Endometrial microvascular endothelial cells (primary cell): Measurements from ENCODE around the gene TENM3. TPM values are rescaled to one million over a fixed set of nuclear protein-coding genes. Genes with fewer than 3 reads are reported as not detected.

Experiments used
- in situ Hi-C: cut with HindIII; loops from 2 replicates; pipeline ENCODE4 v1.10.0; 2017; ENCODE audit warnings: low sequenced_read_pairs, low pct_unique_long_range_greater_than_20kb; ENCODE audit errors: inconsistent ontology term
- total RNA-seq: library from RNA; depleted of rRNA; stranded (reverse); fragments of >200 nt; gene quantifications from one replicate; pipeline ENCODE4 v1.2.3, GENCODE V29; 2015; ENCODE audit errors: inconsistent ontology term

The TENM3 gene
- total RNA-seq, 1 donor from 2014 or later = 62.0 TPM

DNA sequence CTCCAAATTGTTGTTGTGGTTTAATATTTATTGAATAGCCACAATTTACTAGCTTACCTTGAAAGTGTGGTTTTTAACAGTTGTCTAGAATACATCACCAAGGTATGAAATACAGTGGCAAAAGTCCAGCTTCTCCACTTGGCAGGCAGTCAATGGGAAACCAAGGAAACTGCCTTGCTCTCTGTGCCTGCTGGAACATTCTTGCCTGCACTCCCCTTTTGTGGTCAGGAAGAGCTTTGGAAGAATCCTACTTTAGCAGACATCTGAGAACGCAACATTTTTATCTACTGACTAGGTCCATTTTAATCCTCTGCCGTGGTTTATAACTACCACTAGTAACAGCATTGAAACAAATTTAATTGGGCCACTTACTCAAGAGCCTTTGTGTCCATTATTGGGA is 64.5 kb downstream of the TENM3 start:
- in situ Hi-C loops = no loop called here

DNA sequence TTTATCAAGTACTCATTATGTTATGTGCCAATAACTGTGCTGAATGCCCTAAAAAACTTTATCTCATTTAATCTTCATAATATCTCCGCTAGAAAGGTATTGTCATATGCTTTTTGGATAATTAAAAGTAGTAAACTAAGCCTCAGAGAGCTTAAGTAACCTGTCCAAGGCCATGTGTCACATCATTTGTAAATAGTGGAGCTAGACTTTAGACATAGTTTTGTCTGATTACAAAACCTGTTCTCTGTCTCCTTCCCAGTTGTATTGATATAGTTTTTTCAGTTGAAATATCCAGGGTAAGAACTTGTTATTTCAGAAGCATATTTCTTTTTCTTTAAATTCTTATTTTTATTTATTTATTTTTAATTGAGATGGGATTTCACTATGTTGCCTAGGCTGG is 66.7 kb downstream of the TENM3 start:
- in situ Hi-C loops = no loop called here

DNA sequence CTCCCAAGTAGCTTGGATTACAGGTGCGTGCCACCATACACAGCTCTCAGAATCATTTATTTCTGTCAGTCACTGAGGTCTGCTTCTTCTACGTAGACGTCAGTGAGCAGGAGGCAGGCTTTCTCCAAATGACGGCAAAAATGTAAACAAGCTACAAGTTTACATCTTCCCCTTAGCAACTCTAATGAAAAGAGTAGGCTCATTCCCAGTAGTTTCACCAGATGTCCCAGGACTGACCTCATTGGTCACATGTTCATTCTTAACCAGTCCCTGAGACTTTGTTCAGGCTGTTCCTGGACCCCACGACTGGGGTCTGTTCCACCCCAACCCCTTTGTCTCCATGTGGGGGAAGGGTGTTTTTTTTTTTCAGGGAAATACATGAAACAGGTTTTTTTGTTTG is 67.1 kb downstream of the TENM3 start:
- in situ Hi-C loops = no loop called here

DNA sequence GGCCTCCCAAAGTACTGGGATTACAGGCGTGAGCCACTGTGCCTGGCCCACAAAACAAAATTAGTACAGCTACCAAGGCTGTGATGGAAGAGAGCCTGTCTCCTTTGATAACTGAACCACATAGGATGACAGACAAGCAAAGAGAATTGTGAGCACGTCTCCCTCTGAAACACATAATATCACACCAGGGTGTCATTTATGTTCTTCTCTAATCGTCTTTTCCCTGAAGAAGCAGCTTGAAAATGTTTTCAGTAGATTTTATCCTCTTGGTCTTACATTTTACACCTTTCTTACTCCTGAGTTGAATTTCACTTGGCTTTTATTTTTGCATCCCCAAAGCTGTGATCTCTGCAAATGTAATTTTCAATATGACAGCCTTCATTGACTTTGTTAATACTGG is 67.8 kb downstream of the TENM3 start:
- in situ Hi-C loops = no loop called here

DNA sequence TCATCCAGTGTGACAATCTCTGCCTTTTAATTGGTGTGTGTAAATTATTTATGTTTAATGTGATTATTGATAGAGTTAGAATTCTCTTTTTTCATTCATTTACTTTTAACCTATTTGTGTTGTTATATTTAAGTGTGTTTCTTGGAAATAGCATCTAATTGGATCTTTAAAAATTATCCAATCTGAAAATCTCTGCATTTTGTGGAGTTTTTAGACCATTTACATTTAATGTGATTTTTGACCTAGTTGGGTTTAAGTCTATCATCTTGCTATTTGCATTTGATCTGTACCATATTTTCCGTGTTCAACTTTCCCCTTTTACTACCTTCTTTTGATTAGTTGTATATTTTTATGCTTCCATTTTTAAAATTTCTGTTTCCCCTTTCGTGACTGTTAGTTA is 71.3 kb downstream of the TENM3 start:
- in situ Hi-C loops = no loop called here

DNA sequence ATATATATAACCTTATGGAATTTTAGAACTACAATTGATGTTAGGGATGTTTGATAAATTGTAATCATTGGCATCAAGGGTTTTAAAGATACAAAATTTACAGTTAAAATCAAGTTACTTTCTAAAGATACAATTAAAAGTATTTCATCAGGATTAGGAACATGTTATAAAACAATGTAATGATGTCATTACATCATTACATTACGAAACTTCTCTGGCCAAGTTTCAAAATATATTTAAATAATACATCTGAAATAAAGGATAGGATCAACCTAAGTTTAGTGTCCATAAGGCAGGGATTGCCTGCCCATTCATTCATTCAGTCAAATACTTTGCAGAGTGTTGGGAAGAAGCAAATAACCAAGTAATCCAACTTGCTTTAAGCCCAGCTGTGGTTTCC is 75.1 kb downstream of the TENM3 start:
- in situ Hi-C loops = no loop called here

DNA sequence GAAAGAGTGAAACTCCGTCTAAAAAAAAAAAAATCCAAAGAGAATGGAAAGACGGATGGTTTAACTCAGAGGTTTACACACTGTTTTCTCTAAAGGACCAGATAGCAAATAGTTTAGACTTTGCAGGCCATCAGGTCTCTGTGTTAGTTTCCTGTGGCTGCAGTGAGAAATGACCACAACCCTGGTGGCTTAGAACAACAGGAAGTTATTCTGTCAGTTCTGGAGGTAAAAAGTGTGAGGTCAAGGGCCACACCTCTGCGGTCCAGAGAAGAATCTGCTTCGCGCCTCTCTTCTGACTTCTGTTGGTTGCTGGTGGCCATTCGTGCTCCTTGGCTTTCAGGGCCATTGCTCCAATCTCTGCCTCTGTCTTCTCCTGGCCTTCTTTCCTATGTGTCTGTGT is 76.9 kb downstream of the TENM3 start:
- in situ Hi-C loops = no loop called here

DNA sequence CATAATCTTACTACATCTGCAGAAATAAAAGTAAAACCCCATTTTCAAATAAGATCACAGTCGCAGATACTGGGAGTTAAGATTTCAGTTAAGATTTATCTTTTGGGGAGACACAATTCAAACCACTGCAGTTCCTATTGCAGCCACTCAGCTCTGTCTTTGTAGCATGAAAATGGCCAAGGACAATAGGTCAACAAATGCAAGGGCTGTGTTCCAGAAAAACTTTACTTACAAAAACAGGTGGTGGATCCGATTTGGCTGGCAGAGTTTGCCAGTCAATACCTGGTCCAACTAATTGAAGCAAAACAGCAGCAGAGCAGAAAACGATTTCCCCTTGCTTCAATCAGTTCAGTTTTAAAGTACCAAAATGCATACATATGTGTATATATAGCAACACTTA is 77.4 kb downstream of the TENM3 start:
- in situ Hi-C loops = no loop called here

DNA sequence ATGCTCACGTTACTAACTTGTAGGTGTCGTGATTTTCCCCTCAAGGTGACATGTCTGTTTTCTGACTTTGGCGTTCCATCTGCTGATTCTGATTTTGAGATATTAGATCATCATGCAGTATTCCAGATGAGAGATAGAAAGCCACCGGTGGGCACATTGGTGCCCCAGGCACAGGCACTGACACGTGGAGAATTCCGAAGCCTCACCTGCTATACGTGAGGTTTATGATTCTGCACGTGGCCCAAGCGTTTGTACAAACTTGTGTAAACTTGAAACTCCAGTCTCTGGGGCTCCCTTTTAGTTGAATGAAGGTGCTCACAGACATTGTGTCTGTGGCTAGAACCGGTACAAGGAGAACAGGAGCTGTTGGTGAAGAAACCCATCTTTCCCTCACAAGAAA is 81.1 kb downstream of the TENM3 start:
- in situ Hi-C loops = no loop called here

DNA sequence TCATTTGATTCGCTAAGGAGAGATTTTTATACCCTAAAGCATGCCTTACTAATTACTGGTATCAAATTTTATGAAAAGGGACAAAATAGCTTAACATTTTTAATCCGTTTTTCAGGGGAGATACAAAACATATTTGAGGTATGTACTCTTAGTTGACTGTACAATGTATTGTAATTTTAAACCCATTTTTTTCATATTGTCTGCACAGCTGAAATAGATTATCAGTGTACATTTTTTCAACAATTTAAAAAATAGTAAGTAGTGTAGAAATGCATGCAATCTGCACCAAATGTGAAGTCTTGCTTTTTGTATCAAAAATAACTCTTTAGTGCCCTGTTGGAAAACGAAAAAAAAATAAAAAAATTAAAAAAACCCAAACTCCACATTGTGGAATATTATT is 82.2 kb downstream of the TENM3 start:
- in situ Hi-C loops = no loop called here

DNA sequence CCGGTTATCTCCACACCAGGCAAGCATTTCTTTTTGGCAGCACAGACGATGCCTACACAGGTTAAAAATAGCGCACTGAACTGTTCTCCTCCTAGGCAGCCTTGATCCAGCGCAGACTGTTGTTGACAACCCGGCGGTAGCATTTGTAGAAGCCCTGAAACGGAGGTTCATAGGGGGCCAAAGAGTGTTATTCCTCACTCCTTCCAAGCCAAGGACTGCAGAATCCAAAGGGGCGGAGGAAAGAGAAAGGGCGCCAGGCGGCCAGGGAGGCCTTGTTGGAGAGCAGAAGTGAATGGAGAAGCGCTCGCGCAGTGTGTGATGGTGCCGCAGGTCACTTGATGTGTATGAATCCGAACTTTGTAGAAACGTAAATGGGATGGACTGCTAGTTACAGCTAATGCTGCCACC is 82.7 kb downstream of the TENM3 start:
- in situ Hi-C loops = no loop called here

DNA sequence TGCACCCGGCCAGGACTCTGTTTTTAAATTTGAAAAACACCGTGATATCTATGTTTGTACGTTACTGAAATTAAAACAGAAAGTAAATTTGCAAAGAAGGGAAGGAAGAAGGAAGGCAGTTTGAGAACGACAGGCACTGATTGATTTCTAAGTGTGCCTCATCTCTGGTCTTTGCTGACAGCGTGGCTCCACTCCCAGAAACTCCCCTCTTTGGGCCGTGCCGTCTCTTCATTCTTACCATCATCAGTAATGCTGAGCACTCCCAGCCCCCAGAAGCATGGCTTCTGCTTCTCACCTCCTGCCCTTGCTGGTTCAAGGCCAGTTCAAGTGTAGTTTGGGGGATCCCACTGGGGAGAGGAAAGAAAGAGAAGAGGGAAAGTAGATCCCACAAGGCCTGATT is 85.3 kb downstream of the TENM3 start:
- in situ Hi-C loops = no loop called here

DNA sequence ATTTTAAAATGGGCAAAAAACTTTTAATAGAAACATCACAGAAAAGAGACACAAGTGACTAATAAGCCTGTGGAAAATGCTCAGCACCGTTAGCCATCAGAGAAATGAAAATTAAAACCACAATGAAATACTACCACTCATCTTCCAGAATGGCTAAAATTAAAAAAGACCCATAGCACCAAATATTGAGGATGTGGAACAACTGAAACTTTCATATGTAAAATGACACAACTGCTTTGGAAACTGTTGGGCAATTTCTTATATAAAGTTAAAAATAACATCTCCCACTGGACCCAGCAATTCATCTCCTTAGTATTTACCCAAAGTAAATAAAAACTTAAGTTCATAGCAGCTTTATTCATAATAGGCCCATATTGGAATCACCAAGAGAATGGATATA is 94.2 kb downstream of the TENM3 start:
- in situ Hi-C loops = no loop called here

DNA sequence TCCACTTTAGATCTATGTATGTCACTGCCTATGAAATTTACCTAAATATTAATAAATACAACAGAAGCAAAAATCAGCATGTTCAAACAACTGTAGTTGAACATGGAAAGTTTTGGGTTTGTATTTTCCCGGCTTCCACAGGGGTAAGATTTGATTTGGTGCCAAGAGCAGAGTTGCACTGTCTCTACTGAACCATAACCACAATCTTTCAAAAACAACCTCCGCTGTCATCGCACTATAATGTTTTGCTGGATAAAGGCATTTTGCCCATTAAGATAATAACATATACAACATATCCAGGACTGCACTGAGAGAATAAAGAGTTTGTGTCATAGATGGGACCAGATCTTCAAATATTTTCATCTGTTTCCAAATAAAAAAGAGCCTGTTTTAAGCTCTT is 94.9 kb downstream of the TENM3 start:
- in situ Hi-C loops = no loop called here

DNA sequence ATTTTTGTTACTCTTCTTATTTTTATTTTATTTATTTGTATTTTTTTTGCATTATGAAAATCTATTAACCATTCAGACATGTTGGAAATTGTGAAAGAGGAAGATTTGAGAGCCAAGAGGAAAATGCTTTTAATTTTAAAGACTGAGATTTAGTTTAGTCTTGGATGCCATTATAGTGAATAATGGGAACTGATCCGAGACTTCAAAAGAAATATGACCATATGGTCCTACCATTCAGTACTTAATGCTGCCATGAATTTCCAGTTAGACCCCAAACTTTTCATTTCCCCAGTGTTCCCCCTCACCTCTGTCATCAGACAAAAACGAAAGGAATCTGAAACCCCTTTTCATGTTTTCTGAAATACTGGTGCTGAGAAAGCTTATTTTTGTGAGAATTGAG is 95.5 kb downstream of the TENM3 start:
- in situ Hi-C loops = no loop called here

DNA sequence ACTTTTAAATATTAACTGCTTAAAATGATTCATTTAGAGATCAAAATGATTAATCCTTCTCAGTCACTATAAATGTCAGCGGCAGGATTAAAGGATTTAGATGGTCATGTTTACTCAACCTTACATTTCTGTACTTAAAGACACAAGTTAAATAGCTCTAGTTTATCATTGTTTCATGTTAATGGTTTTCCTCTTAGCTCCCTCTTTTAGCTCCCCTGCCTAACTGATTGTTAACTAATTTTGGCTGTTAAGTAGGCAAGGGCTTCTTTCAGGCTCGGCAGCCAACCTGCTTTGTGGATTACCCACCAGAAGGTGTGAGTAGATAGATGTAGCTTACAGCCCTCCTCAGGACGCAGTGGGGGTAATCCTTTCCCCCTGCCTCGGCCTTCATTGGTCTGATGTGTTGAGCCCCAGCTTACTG is 96.0 kb downstream of the TENM3 start:
- in situ Hi-C loops = no loop called here

DNA sequence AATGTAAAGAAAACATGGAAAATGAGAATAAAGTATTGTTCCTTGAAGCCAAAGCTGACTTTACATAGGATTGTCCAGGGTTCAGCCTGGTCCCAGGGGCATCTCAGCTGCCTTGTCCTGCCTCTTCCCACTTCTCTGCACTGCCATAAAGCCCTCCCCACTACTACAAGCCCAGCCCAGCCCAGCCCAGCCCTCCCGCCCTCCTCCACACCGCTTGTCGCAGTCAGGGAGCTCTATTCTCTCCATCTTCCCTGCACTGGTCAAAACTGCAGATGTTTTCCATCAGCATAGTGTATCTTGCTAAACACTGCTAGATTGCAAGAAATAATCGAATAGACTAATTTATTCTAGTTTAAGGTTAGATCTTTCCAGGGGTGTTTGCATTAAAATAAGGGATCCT is 100.3 kb downstream of the TENM3 start:
- in situ Hi-C loops = no loop called here

DNA sequence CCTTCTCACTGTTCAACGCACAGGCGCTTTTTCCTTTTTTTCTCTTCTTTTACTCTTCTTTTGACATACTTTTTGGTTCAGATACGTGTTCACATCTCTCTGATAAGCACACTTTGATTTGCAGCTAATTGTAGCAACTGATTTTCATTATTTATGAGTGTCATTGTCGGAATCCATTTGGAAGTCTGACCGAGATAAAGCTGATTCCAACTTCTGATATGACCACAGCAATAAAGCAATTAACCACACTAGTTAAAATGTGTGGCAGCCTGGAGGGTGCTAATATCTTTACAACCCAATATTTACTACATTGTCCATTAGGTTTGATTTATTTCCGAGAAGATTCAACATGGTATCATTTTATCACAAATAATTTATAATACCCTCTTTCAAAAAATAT is 101.8 kb downstream of the TENM3 start:
- in situ Hi-C loops = no loop called here

DNA sequence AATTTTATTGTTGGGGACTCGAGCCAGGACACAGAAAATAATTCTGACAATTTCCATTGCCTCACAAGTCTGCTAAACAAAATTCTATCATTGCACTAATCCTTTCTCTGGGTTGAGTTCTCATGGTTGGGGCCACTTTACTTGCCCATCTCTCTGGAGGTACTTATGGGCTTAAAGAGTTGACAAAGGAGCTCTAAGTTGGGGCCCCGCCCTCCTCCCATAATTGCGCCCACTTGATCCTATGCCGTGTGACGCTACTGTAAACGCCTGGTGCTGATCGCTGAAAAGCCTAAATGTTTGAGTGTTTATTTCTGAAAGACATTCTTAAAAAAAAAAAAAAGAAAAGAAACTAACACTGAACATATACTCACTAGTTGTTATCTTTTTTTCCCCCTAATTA is 103.0 kb downstream of the TENM3 start:
- in situ Hi-C loops = no loop called here

DNA sequence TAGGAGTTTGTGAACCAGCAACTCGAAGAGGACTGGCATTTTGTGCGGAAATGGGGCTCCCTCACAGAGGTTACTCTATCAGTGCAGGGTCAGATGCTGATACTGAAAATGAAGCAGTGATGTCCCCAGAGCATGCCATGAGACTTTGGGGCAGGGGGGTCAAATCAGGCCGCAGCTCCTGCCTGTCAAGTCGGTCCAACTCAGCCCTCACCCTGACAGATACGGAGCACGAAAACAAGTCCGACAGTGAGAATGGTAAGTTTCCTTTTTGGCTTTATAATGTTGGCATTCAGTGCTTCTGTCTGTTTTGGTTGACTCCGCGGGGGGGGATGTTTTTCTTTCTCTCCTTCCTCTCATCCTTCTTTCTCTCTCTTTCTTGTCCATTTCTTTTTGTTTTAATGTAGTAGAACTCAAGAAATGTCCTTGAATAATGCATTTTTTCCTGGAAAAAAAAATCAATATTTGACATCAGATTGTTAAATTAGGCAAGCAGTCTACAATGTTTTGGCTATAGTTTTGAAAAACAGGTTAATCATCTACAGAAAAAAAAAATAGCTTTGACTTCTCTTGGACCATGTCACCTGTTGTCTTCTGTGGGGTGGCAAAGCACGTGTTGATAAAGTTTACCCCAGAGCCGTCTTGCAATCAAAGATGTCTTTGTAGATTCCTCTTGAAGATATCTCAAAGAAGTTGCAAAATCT is 103.6 kb downstream of the TENM3 start:
- in situ Hi-C loops = no loop called here

DNA sequence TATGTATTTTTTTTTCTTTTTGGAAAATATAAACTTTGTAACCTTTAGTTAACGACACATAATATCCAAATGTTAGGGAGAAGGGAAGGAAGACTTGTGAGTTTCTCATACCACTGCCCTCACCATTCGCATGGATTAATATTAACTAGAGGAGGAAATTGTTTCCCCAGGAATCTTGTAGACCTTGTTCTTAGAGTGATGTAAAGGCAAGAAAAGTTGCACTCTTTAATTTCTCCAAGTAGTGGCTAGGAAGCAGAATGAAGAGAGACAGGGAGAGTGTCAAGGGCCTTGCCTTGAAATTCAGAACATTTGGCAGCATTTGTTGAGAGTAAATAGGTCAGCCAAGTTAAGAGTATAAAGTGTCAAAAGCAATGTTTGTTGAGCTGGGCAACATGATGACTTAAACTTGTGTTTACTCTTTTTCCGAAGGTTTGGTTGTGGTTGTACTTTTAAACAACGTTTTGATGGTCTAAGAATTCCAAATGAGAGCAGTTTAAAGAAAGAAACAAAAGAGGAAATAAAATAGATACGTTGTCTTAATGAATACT is 105.7 kb downstream of the TENM3 start:
- in situ Hi-C loops = no loop called here
